ENCODE results near the gene SERF1A. TPM values are rescaled to one million over a fixed set of nuclear protein-coding genes. Genes with fewer than 3 reads are reported as not detected.
"Not testable (repeated sequence)": the region's sequence is repeated elsewhere in the genome, so short reads cannot be mapped to it uniquely, and the experiment has no call there.

SERF1A gene
- total and polyA plus RNA-seq, 4 experiments from 2014 or later = 3.0 to 13.8 (median 8.4) TPM

DNA sequence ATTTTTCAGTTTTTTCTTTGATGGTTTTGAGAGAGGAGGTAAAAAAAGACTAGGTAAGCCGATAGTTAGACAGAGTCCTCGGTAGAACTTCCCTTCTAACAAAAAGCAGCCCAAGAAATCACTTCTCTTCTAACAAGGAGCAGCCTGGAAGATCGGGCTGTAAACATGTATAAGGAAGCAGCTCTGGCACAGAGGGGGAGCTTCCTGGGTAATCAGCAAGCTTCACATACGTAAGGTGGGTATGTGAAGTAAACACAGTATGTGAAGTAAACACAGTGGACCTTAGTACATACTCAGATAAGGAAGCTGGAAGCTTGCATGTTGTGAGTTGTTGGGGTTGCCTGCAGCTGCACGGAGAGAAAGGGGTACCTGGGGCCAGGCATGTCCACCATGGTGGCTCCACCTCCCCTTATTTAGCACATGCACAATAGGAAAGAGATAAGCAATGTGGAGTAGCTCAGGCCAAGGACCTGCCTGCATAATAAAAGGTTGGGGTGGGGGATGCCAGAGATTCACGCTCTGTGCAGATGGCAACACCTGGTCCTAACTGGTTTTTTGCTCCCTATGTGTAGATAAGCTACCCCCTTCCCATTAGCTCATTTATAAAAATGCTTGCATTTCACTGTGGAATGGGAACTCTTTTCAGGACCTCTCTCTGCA, 31.4 kb downstream of the SERF1A start:
- H3K9me3 ChIP-seq (ENCODE audit: control insufficient read depth in 1 of 2, low read length in 2 of 2); H3K36me3 Mint-ChIP-seq; H3K4me3 Mint-ChIP-seq; H3K4me1 ChIP-seq (ENCODE audit: insufficient read depth, low read length); CTCF ChIA-PET (ENCODE audit: partially characterized antibody); H3K27ac Mint-ChIP-seq; DNase-seq; H3K4me3 ChIP-seq (ENCODE audit: low read length in 2 of 2); H3K27me3 Mint-ChIP-seq; H3K27ac ChIP-seq (ENCODE audit: low read depth, low read length); H3K9me3 Mint-ChIP-seq; H3K36me3 ChIP-seq (ENCODE audit: insufficient read depth, low read length); H3K4me1 Mint-ChIP-seq; POLR2A ChIA-PET (ENCODE audit: partially characterized antibody); H3K27me3 ChIP-seq (ENCODE audit: insufficient read depth, low read length); intact Hi-C loops (cut with micrococcal nuclease): not testable (repeated sequence)

DNA sequence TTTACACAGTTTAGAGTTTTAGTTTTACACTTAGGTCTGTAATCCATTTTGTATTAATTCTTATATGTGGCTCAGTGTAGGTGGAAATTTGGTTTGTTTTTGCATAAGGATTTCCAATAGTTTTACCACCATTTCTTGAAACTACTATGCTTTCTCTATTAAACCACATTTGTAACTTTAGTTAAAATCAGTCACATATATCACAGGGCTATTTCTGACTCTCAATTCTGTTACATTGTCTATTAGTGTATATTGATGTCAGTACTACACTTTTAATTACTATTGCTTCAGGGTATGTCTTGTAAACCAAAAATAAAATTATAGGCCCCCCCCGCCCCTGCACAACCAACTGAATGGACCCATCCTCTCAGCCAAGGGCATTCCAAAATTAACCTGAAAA, 32.1 kb downstream of the SERF1A start:
- H3K4me1 Mint-ChIP-seq = not testable (repeated sequence)

DNA sequence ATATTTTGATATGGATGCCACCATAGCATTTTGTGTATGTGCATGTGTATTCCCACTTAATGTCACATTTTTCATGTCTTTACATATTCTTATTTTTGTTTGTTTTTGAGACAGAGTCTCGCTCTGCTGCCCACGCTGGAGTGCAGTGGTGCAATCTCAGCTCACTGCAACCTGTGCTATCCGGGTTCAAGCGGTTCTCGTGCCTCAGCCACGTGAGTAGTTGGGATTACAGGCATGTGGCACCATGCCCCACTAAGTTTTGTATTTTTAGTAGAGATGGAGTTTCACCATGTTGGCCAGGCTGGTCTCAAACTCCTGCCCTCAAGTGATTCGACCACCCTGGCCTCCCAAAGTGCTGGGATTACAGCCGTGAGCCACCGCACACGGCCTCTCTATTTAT, 52.6 kb downstream of the SERF1A start:
- H3K36me3 Mint-ChIP-seq; CTCF ChIA-PET (ENCODE audit: partially characterized antibody); H3K27ac ChIP-seq (ENCODE audit: low read depth, low read length); H3K27me3 ChIP-seq (ENCODE audit: insufficient read depth, low read length); H3K27me3 Mint-ChIP-seq; H3K36me3 ChIP-seq (ENCODE audit: insufficient read depth, low read length); H3K4me1 Mint-ChIP-seq; intact Hi-C loops (cut with micrococcal nuclease); H3K4me3 Mint-ChIP-seq; H3K27ac Mint-ChIP-seq; H3K9me3 Mint-ChIP-seq; H3K4me1 ChIP-seq (ENCODE audit: insufficient read depth, low read length); DNase-seq; H3K9me3 ChIP-seq (ENCODE audit: control insufficient read depth in 1 of 2, low read length in 2 of 2); H3K4me3 ChIP-seq (ENCODE audit: low read length in 2 of 2); POLR2A ChIA-PET (ENCODE audit: partially characterized antibody): not testable (repeated sequence)

More for the DNA sequence above, 32.1 kb downstream of the SERF1A start:
- POLR2A ChIA-PET (ENCODE audit: partially characterized antibody); H3K36me3 ChIP-seq (ENCODE audit: insufficient read depth, low read length); H3K9me3 ChIP-seq (ENCODE audit: control insufficient read depth in 1 of 2, low read length in 2 of 2); H3K4me1 ChIP-seq (ENCODE audit: insufficient read depth, low read length); CTCF ChIA-PET (ENCODE audit: partially characterized antibody); DNase-seq; H3K9me3 Mint-ChIP-seq; H3K36me3 Mint-ChIP-seq; H3K27ac Mint-ChIP-seq; H3K27ac ChIP-seq (ENCODE audit: low read depth, low read length); H3K27me3 Mint-ChIP-seq; H3K4me3 ChIP-seq (ENCODE audit: low read length in 2 of 2); H3K27me3 ChIP-seq (ENCODE audit: insufficient read depth, low read length); H3K4me3 Mint-ChIP-seq; intact Hi-C loops (cut with micrococcal nuclease): not testable (repeated sequence)

Other genes starting within 250 kb of the SERF1A start
- gene SMN1, start 24.4 kb downstream of the SERF1A start, total RNA-seq = 10 to 100 TPM; 71.3 to 72.2 TPM
- gene SMN1, start 24.4 kb downstream of the SERF1A start, polyA plus RNA-seq = 10 to 100 TPM; 35.4 to 36.5 TPM
- gene NAIP, start 124.7 kb downstream of the SERF1A start, total RNA-seq = 10 to 100 TPM; 40.8 to 44.7 TPM
- 1 to 10 TPM in 1 of 2 donors, under 1 TPM in 1; 0.67 to 2.7 TPM for gene NAIP, start 124.7 kb downstream of the SERF1A start, polyA plus RNA-seq
- 10 to 100 TPM; 57.4 to 60.7 TPM for gene GTF2H2, start 167.0 kb downstream of the SERF1A start, total RNA-seq
- 10 to 100 TPM in 1 of 2 donors, 1 to 10 TPM in 1; 9.9 to 10.2 TPM for gene GTF2H2, start 167.0 kb downstream of the SERF1A start, polyA plus RNA-seq